Stimulated activated CD4-positive, alpha-beta T cell treated with anti-CD3 and anti-CD28 coated beads, Interleukin-15, amount 100 ng/mL, for 48 hours (primary cell): ENCODE data around the gene GALNT13.

ENCODE experiments used
- DNase-seq, 2 donors: peaks; one replicate each; pipeline ENCODE4 v3.0.0-alpha.2; 2020; ENCODE audit warnings: low read depth in 2 of 2

The GALNT13 gene

GRCh38 chr2:154125891-154126290 is 254.2 kb downstream of the GALNT13 start:
- DNase-seq, result no peak

- no peak for DNase-seq
Measured at GRCh38 chr2:154130821-154131220, 259.1 kb downstream of the GALNT13 start.

GRCh38 chr2:154132827-154133226 is 261.1 kb downstream of the GALNT13 start:
- DNase-seq, result no peak

- DNase-seq, result no peak
Measured at GRCh38 chr2:154133823-154134222, 262.1 kb downstream of the GALNT13 start.

- no peak for DNase-seq
Measured at GRCh38 chr2:154140249-154141025, 268.7 kb downstream of the GALNT13 start.

- DNase-seq, result no peak
Measured at GRCh38 chr2:154142480-154142879, 270.8 kb downstream of the GALNT13 start.

GRCh38 chr2:154143105-154143504 is 271.4 kb downstream of the GALNT13 start:
- no peak for DNase-seq

GRCh38 chr2:154158101-154158500 is 286.4 kb downstream of the GALNT13 start:
- DNase-seq, result no peak

GRCh38 chr2:154161286-154161685 is 289.6 kb downstream of the GALNT13 start:
- DNase-seq, result no peak

GRCh38 chr2:154170400-154170799 is 298.7 kb downstream of the GALNT13 start:
- no peak for DNase-seq

- DNase-seq, result no peak
Measured at GRCh38 chr2:154173164-154173563, 301.4 kb downstream of the GALNT13 start.

- DNase-seq, result no peak
Measured at GRCh38 chr2:154173919-154174318, 302.2 kb downstream of the GALNT13 start.

- no peak for DNase-seq
Measured at GRCh38 chr2:154182008-154182407, 310.3 kb downstream of the GALNT13 start.

GRCh38 chr2:154187948-154188347 is 316.2 kb downstream of the GALNT13 start:
- DNase-seq, result no peak

GRCh38 chr2:154189953-154190352 is 318.2 kb downstream of the GALNT13 start:
- no peak for DNase-seq

- no peak for DNase-seq
Measured at GRCh38 chr2:154193246-154193645, 321.5 kb downstream of the GALNT13 start.

GRCh38 chr2:154194909-154195643 is 323.4 kb downstream of the GALNT13 start:
- no peak for DNase-seq

GRCh38 chr2:154195644-154196195 is 324.0 kb downstream of the GALNT13 start:
- no peak for DNase-seq

GRCh38 chr2:154198866-154199265 is 327.1 kb downstream of the GALNT13 start:
- no peak for DNase-seq

- no peak for DNase-seq
Measured at GRCh38 chr2:154203206-154203605, 331.5 kb downstream of the GALNT13 start.

- no peak for DNase-seq
Measured at GRCh38 chr2:154203902-154204301, 332.2 kb downstream of the GALNT13 start.

- DNase-seq, result no peak
Measured at GRCh38 chr2:154207288-154208047, 335.7 kb downstream of the GALNT13 start.
